Lung (tissue), 12 donors: ENCODE measurements around the gene COP1. TPM values are rescaled to one million over a fixed set of nuclear protein-coding genes. Genes with fewer than 3 reads are reported as not detected.

Experiments used
- ATAC-seq: fragments of 200-7000 bp; cut with Tn5 transposase; one replicate; pipeline ENCODE4 v1.9.1; 2020; ENCODE audit warnings: moderate number of reproducible peaks; ENCODE audit not compliant: insufficient read depth, low FRiP score
- DNase-seq, 3 donors: peaks; one replicate each; pipeline ENCODE4 v3.0.0-alpha.2; 2013 to 2017
- H3K27ac ChIP-seq, 2 donors: one replicate each; pipeline ENCODE4 v1.5.1; 2013; ENCODE audit warnings: mild to moderate bottlenecking in 2 of 2, moderate library complexity in 2 of 2, control low read depth in 1 of 2, inconsistent platforms in 1 of 2, low read depth in 1 of 2, low read length in 1 of 2
- H3K27me3 ChIP-seq, 3 donors: one replicate each; pipeline ENCODE4 v1.5.1; 2013; ENCODE audit warnings: low read length in 2 of 3; ENCODE audit not compliant: control insufficient read depth in 3 of 3, insufficient read depth in 3 of 3
- H3K36me3 ChIP-seq, 4 donors: one replicate each; pipeline ENCODE4 v1.5.1; 2013; ENCODE audit warnings: low read length in 4 of 4, mild to moderate bottlenecking in 1 of 4, moderate library complexity in 1 of 4; ENCODE audit not compliant: control insufficient read depth in 4 of 4, insufficient read depth in 4 of 4
- H3K4me1 ChIP-seq, 5 donors: one replicate each; pipeline ENCODE4 v1.5.1; 2013; ENCODE audit warnings: low read length in 5 of 5, mild to moderate bottlenecking in 2 of 5, moderate library complexity in 1 of 5; ENCODE audit not compliant: control insufficient read depth in 5 of 5, insufficient read depth in 5 of 5
- H3K4me3 ChIP-seq: one replicate; pipeline ENCODE4 v1.5.1; 2013; ENCODE audit warnings: mild to moderate bottlenecking, control low read depth, moderate library complexity
- H3K9ac ChIP-seq, 2 donors: one replicate each; pipeline ENCODE4 v1.5.1; 2013; ENCODE audit warnings: low read length in 2 of 2, control low read depth in 1 of 2; ENCODE audit not compliant: insufficient read depth in 1 of 2
- H3K9me3 ChIP-seq, 4 donors: one replicate each; pipeline ENCODE4 v1.5.1; 2013; ENCODE audit warnings: low read length in 3 of 4, mild to moderate bottlenecking in 1 of 4, moderate library complexity in 1 of 4; ENCODE audit not compliant: control insufficient read depth in 4 of 4, insufficient read depth in 3 of 4
- CTCF ChIP-seq: IDR thresholded peaks from 2 replicates; pipeline ENCODE4 v1.5.1; 2012; ENCODE audit warnings: mild to moderate bottlenecking; ENCODE audit errors: control extremely low read depth, extremely low read depth
- WGBS, 2 donors: extraction: QIAGEN DNeasy Blood & Tissue Kit; methylation state at CpG; one replicate each; pipeline ENCODE4 v1.1.7; 2013; 5-methylcytosine and 5-hydroxymethylcytosine counted together
- polyA plus RNA-seq, 2 donors: library from polyadenylated mRNA; stranded (reverse); fragments of 200-250 nt; gene quantifications; one replicate each; pipeline ENCODE4 v1.2.1, GENCODE V29; 2013
- total RNA-seq, 2 donors: library from RNA; depleted of rRNA in 1 of 2; stranded (reverse); fragments of >200 nt in 1 of 2; gene quantifications; one replicate each; pipeline ENCODE4 v1.2.1, GENCODE V29; 2014 to 2021
- donor health status: control.
- donor health status: control.
- donor health status: Bipolar disorder and iron deficiency.
- donor health status: healthy.
- donor health status: DM: yes; HTN: yes; CAD: no.

Gene COP1
- total and polyA plus RNA-seq, 4 donors: 31.3 to 71.4 (median 52.8) TPM

GRCh38 chr1:176165573-176165972 lies 41.5 kb downstream of the COP1 start:
- no peak overlapping the region for H3K27ac ChIP-seq
- no peak overlapping the region for H3K4me3 ChIP-seq
- peaks cover 0 to 2% (median 0%) of the 10 kb centered on the region in 5 donors for H3K4me1 ChIP-seq
- peaks cover 3 to 22% (median 8%) of the 10 kb centered on the region in 4 donors for H3K36me3 ChIP-seq
- ATAC-seq: no peak
- 98 to 100% methylated on average over 2 of the region's 2 CpGs for WGBS, 2 donors
- no peak for DNase-seq
- no peaks in the 10 kb centered on the region for H3K27me3 ChIP-seq
- H3K9ac ChIP-seq: no peak overlapping the region
- no peaks in the 10 kb centered on the region for H3K9me3 ChIP-seq
- no peak for TF ChIP-seq CTCF

DNA sequence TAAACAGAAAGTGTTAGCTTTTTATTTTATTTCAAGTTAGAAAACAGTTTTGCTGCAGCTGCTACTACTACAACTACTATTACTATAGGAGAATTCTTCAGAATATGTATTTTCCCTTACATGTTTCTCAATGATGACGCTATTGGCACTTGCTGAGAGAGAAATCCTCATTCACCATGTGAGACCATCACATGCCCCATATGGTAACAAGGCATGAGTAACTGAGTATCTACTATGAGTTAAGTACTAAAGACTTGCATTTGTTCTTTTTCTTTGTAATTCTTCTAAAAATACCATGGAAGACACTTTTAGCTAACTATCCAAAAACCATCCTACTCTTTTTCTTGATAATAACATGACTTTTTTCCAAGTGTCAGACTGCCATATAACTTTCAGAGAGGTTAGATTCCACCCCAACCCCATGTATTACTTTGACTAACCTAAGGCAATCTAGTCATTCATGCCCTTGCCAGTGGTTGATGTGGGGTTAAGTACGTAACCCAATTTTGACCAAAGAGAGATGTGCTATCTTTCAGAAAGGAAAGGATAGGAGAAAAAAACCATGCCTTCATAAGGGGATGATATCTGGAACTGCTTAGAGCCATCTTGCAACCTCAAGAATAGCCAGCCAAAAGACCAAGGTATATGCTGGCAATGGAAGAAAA lies 42.9 kb downstream of the COP1 start:
- 92 to 97% methylated on average over 2 of the region's 2 CpGs for WGBS, 2 donors
- Histone ChIP-seq H3K9ac (no peak overlapping the region), H3K27ac (no peak overlapping the region), H3K9me3 (no peaks in the 10 kb centered on the region), H3K27me3 (no peaks in the 10 kb centered on the region), H3K4me1 (peaks cover 0 to 2% (median 0%) of the 10 kb centered on the region in 5 donors), H3K4me3 (no peak overlapping the region), H3K36me3 (peaks cover 2 to 17% (median 5%) of the 10 kb centered on the region in 4 donors)
- TF ChIP-seq CTCF: no peak
- DNase-seq: no peak
- no peak for ATAC-seq

DNA sequence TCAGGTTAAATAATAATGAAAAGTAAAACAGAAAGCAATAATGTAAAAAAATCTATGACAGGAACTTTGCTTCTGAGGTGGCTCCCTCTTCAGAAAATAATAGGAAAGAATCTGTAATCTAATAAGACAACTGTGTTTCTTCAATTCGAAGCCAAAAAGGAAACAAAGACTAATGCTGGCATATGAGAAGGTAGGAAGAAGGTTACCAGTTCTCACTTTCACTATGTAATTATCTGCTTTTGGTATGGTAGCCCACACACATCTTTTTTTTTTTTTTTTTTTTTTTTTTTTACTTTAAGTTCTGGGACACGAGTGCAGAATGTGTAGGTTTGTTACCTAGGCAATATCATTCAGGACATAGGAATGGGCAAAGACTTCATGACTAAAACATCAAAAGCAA lies 47.1 kb downstream of the COP1 start:
- ATAC-seq (no peak), DNase-seq (no peak)
- Histone ChIP-seq H3K4me3 (no peak overlapping the region), H3K27ac (no peak overlapping the region), H3K36me3 (peaks cover 0 to 22% (median 12%) of the 10 kb centered on the region in 4 donors), H3K4me1 (no peaks in the 10 kb centered on the region), H3K9ac (no peak overlapping the region), H3K27me3 (no peaks in the 10 kb centered on the region), H3K9me3 (peaks cover 0 to 3% (median 0%) of the 10 kb centered on the region in 4 donors)
- WGBS, 2 donors: 71 to 84% methylated on average over 2 of the region's 2 CpGs
- no peak for TF ChIP-seq CTCF
